ENCODE data around the gene ATIC. TPM values are rescaled to one million over a fixed set of nuclear protein-coding genes. Genes with fewer than 3 reads are reported as not detected.

The ATIC gene
- total and polyA plus RNA-seq, 4 donors, result 44.3 to 180 (median 75.9) TPM

DNA sequence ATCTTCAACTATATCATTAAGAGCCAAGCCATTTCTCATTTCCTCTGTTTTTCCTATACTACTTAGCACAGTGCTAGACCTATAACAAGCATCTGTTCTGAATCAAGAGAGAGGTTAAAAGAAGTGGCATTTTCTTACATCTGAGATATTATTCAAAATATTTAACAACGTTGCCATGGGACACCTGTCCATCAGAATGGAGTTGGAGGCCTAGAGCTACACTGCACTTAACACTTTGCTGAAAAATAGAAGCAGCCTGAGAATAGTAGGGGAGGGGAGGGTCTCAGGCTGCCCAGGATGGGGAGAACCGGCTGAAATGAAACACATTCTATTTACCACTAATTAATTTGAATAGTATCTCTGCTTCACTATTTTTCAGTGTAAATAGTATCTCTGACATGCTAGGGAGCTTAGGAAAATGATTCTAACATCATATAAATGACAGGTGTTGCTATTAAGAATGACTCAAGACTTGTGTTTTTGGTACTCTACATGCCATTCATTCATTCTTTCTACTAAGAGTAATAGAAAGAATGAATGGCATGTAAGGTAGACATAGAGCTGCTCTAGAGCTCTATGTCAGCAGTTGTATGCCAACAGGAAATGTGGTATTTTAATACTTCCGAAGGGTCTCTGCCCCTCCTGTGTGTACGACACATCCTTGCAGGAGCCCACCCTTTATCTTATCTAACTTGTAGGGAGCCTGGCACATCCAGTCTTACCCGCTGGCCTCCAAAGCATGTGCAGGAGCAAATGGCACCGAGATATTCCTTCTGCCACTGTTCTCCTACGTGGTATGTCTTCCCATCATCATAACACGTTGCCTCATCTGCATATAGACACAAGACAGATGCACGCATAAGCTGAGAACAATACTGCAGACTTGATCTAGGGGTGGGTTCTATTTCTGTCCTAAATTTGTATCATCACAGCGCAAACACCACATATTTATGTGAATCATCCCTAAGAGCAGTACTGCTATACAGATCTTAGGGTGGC is 52.6 kb downstream of the ATIC start:
- ATAC-seq (ENCODE audit: insufficient read depth, low FRiP score), result no peak
- Histone ChIP-seq H3K9me3 (ENCODE audit: control insufficient read depth in 4 of 4, insufficient read depth in 3 of 4, low read length in 3 of 4) (peaks cover 0 to 2% (median 0%) of the 10 kb centered on the region in 4 donors), H3K36me3 (ENCODE audit: control insufficient read depth in 4 of 4, insufficient read depth in 4 of 4, low read length in 4 of 4) (peaks cover 11 to 76% (median 31%) of the 10 kb centered on the region in 4 donors), H3K4me3 (no peak overlapping the region), H3K4me1 (ENCODE audit: control insufficient read depth in 5 of 5, insufficient read depth in 5 of 5, low read length in 5 of 5) (no peaks in the 10 kb centered on the region), H3K27ac (ENCODE audit: low read depth in 1 of 2, low read length in 1 of 2) (no peak overlapping the region), H3K9ac (ENCODE audit: insufficient read depth in 1 of 2, low read length in 2 of 2) (no peak overlapping the region), H3K27me3 (ENCODE audit: control insufficient read depth in 3 of 3, insufficient read depth in 3 of 3, low read length in 2 of 3) (no peaks in the 10 kb centered on the region)
- DNase-seq, result no peak
- 89% methylated on average over 10 of the region's 10 CpGs for WGBS, 2 donors
- TF ChIP-seq, protein P1, sequence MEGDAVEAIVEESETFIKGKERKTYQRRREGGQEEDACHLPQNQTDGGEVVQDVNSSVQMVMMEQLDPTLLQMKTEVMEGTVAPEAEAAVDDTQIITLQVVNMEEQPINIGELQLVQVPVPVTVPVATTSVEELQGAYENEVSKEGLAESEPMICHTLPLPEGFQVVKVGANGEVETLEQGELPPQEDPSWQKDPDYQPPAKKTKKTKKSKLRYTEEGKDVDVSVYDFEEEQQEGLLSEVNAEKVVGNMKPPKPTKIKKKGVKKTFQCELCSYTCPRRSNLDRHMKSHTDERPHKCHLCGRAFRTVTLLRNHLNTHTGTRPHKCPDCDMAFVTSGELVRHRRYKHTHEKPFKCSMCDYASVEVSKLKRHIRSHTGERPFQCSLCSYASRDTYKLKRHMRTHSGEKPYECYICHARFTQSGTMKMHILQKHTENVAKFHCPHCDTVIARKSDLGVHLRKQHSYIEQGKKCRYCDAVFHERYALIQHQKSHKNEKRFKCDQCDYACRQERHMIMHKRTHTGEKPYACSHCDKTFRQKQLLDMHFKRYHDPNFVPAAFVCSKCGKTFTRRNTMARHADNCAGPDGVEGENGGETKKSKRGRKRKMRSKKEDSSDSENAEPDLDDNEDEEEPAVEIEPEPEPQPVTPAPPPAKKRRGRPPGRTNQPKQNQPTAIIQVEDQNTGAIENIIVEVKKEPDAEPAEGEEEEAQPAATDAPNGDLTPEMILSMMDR (IDR thresholded peaks at IDR 0.05; ENCODE audit: control extremely low read depth, extremely low read depth), result no peak

DNA sequence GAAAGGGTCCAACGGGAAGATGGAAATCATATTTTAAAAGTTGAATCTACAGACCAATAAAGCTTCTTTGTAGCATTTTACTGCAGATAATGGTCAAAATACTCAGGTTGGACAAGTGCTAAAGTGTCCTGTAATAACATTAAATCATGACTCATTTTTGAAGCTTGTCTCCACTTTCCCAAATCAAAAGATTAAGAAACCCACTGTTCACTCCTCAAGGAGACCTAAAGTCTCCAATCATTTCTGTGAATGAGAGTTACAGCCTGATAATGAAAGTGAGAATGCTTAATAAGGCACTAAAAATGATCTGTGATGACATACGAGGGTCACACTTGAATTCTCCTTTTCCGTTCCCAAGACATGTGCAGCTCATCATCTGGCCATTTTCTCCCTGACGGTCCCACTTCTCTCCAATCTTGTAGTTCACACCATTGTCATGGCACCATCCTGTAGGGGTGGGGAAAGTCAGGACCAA is 53.4 kb downstream of the ATIC start:
- ATAC-seq (ENCODE audit: insufficient read depth, low FRiP score) (no peak), DNase-seq (no peak)
- Histone ChIP-seq H3K4me3 (no peak overlapping the region), H3K27ac (ENCODE audit: low read depth in 1 of 2, low read length in 1 of 2) (no peak overlapping the region), H3K27me3 (ENCODE audit: control insufficient read depth in 3 of 3, insufficient read depth in 3 of 3, low read length in 2 of 3) (no peaks in the 10 kb centered on the region), H3K4me1 (ENCODE audit: control insufficient read depth in 5 of 5, insufficient read depth in 5 of 5, low read length in 5 of 5) (no peaks in the 10 kb centered on the region), H3K36me3 (ENCODE audit: control insufficient read depth in 4 of 4, insufficient read depth in 4 of 4, low read length in 4 of 4) (peaks cover 12 to 84% (median 35%) of the 10 kb centered on the region in 4 donors), H3K9ac (ENCODE audit: insufficient read depth in 1 of 2, low read length in 2 of 2) (no peak overlapping the region), H3K9me3 (ENCODE audit: control insufficient read depth in 4 of 4, insufficient read depth in 3 of 4, low read length in 3 of 4) (peaks cover 0 to 2% (median 0%) of the 10 kb centered on the region in 4 donors)
- TF ChIP-seq, protein P1 (IDR thresholded peaks at IDR 0.05; ENCODE audit: control extremely low read depth, extremely low read depth), result no peak
- 90 to 93% methylated on average over 4 of the region's 4 CpGs for WGBS, 2 donors

DNA sequence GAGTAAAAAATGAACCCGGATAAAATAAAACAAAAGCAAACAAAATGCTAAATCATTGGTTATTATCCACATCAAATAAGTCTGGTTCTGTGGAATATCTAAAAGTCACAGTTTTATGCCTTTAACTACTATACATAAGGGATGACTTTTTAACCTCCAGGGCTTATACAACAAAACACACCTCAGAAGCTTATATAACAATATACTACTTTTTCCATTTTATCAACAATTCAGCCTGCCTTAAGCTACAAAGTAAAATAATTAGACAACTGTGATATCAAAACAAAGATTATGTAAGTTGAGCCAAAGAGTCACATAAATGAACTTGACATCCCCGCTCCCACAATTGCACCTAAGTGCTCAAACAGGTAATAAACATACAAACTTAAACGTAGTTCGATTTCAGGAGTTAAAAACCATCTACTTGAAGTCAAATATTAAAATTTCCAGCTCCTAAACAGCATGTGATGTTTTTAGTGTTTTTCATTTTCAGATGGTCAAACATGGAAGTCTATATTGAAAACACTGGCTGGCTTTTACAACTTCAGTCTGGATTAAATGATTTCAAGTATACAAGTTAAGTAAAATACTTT is 54.7 kb downstream of the ATIC start:
- Histone ChIP-seq H3K27me3 (ENCODE audit: control insufficient read depth in 3 of 3, insufficient read depth in 3 of 3, low read length in 2 of 3) (no peaks in the 10 kb centered on the region), H3K4me3 (no peak overlapping the region), H3K4me1 (ENCODE audit: control insufficient read depth in 5 of 5, insufficient read depth in 5 of 5, low read length in 5 of 5) (no peaks in the 10 kb centered on the region), H3K9me3 (ENCODE audit: control insufficient read depth in 4 of 4, insufficient read depth in 3 of 4, low read length in 3 of 4) (peaks cover 0 to 2% (median 0%) of the 10 kb centered on the region in 4 donors), H3K27ac (ENCODE audit: low read depth in 1 of 2, low read length in 1 of 2) (no peak overlapping the region), H3K9ac (ENCODE audit: insufficient read depth in 1 of 2, low read length in 2 of 2) (no peak overlapping the region), H3K36me3 (ENCODE audit: control insufficient read depth in 4 of 4, insufficient read depth in 4 of 4, low read length in 4 of 4) (peaks cover 15 to 83% (median 36%) of the 10 kb centered on the region in 4 donors)
- DNase-seq (no peak), ATAC-seq (ENCODE audit: insufficient read depth, low FRiP score) (no peak)
- 94% methylated on average over 4 of the region's 4 CpGs for WGBS, 2 donors
- TF ChIP-seq, protein P1 (IDR thresholded peaks at IDR 0.05; ENCODE audit: control extremely low read depth, extremely low read depth), result no peak
